Neural progenitor cell (in vitro differentiated cells): ENCODE results near the gene GLT6D1.

ENCODE experiments used
- CTCF ChIP-seq: fragments of 200-600 bp; sonication (generic); IDR thresholded peaks from 2 replicates; pipeline ENCODE4 v1.5.1; 2017; ENCODE audit warnings: antibody characterized with exemption, mild to moderate bottlenecking
- EZH2 ChIP-seq: fragments of 200-600 bp; sonication (generic); IDR thresholded peaks from 2 replicates; pipeline ENCODE4 v1.6.1; 2017; ENCODE audit warnings: antibody characterized with exemption, mild to moderate bottlenecking, moderate library complexity
- EZH2phosphoT487 ChIP-seq: fragments of 200-600 bp; sonication (generic); IDR thresholded peaks from 2 replicates; pipeline ENCODE4 v1.6.1; 2017; ENCODE audit warnings: antibody characterized with exemption

- TF ChIP-seq CTCF, result no peak
- TF ChIP-seq EZH2, result no peak
- TF ChIP-seq EZH2phosphoT487, result no peak
These were observed 28.2 kb upstream of the GLT6D1 start for GRCh38 chr9:135667463-135668001.
